HepG2 (cell line): ENCODE measurements around the gene FAM174A. TPM values are rescaled to one million over a fixed set of nuclear protein-coding genes. Genes with fewer than 3 reads are reported as not detected.
A peak's percentile ranks its signal among the peaks of the same experiment; 100 is the strongest.

Source experiments
- ATAC-seq: fragments of 200-7000 bp; cut with Tn5 transposase; 3 replicates; pipeline ENCODE4 v1.9.1; 2020; ENCODE audit warnings: mild to moderate bottlenecking, moderate library complexity
- BruUV-seq: library from RNA; stranded (reverse); fragments of 400-500 nt; replicated peaks from 2 replicates; lab custom pipeline; 2021; lab: Mats Ljungman, UMichigan
- CTCF ChIA-PET: fragments of 300-600 bp; formaldehyde crosslinking; extraction: SDS; loops from one replicate; lab custom pipeline; 2021; ENCODE audit warnings: low total read pairs, inconsistent platforms, low intra/inter-chr PET ratio; lab: Yijun Ruan, JAX
- POLR2A ChIA-PET: fragments of 350-600 bp; sonication (Branson Sonifier 250); formaldehyde crosslinking; loops from one replicate; lab custom pipeline; 2020; ENCODE audit warnings: antibody characterized with exemption, inconsistent platforms; lab: Yijun Ruan, JAX
- DNase-seq: peaks from one replicate; pipeline ENCODE4 v3.0.0-alpha.2; 2015; ENCODE audit warnings: low spot score
- FAIRE-seq: peaks from 3 replicates; lab custom pipeline; 2011; peaks lifted over from hg19 to GRCh38; lab: Jason Lieb, UNC
- H2AFZ ChIP-seq: one replicate; pipeline ENCODE4 v1.6.1; 2011; ENCODE audit warnings: low read length, inconsistent platforms
- H3K27ac ChIP-seq: fragments of 300-600 bp; 3 replicates; pipeline ENCODE4 v1.8.0; 2011; ENCODE audit warnings: mixed run types, mild to moderate bottlenecking, mixed read lengths, low read length, inconsistent platforms; ENCODE audit not compliant: insufficient read depth; ENCODE audit errors: extremely low read length
- H3K27me3 ChIP-seq, 2 experiments: fragments of 200-600 bp in 1 of 2; 2 replicates in 1 of 2; 3 replicates in 1 of 2; pipeline versions ENCODE4 v1.6.0 to v1.8.0; 2011; ENCODE audit warnings: low read length in 2 of 2, mild to moderate bottlenecking in 2 of 2, moderate library complexity in 2 of 2, inconsistent platforms in 1 of 2; ENCODE audit not compliant: insufficient read depth in 2 of 2, control insufficient read depth in 1 of 2
- H3K36me3 ChIP-seq, 2 experiments: fragments of 200-600 bp in 1 of 2; replicated peaks in 1 of 2; 2 replicates in 1 of 2; 3 replicates in 1 of 2; pipeline versions ENCODE4 v1.5.1 to v1.8.0; 2011; ENCODE audit warnings: low read length in 2 of 2, inconsistent platforms in 1 of 2; ENCODE audit not compliant: insufficient read depth in 2 of 2, control insufficient read depth in 1 of 2
- H3K4me1 ChIP-seq: 2 replicates; pipeline ENCODE4 v1.5.1; 2012; ENCODE audit warnings: low read length, inconsistent platforms; ENCODE audit not compliant: insufficient read depth
- H3K4me2 ChIP-seq: 2 replicates; pipeline ENCODE4 v1.6.0; 2011; ENCODE audit warnings: low read depth, low read length, inconsistent platforms
- H3K4me3 ChIP-seq, 3 experiments: fragments of 200-600 bp in 1 of 3; sonication (generic), shearing (Covaris generic) in 1 of 3; replicated peaks in 1 of 3; 2 replicates each; pipeline ENCODE4 v1.5.1; 2011 to 2016; ENCODE audit warnings: low read length in 3 of 3, inconsistent platforms in 2 of 3, low read depth in 2 of 3, mild to moderate bottlenecking in 2 of 3, control low read depth in 1 of 3, mixed read lengths in 1 of 3; ENCODE audit not compliant: insufficient read depth in 1 of 3
- H3K79me2 ChIP-seq: one replicate; pipeline ENCODE4 v1.6.1; 2011; ENCODE audit warnings: low read length, inconsistent platforms; ENCODE audit not compliant: insufficient read depth
- H3K9ac ChIP-seq: 2 replicates; pipeline ENCODE4 v1.6.0; 2011; ENCODE audit warnings: mild to moderate bottlenecking, low read depth, low read length, inconsistent platforms; ENCODE audit not compliant: insufficient read depth
- H3K9me3 ChIP-seq: 2 replicates; pipeline ENCODE4 v1.5.1; 2012; ENCODE audit warnings: mild to moderate bottlenecking, low read length
- H4K20me1 ChIP-seq: 2 replicates; pipeline ENCODE4 v1.6.0; 2011; ENCODE audit warnings: inconsistent platforms, mild to moderate bottlenecking, low read length, moderate library complexity; ENCODE audit not compliant: insufficient read depth
- CTCF ChIP-seq: sonication (generic); formaldehyde crosslinking; IDR thresholded peaks from 2 replicates; pipeline ENCODE4 v1.5.0; 2020; ENCODE audit warnings: mild to moderate bottlenecking, missing genetic modification reagents, moderate library complexity
- HMGXB3 ChIP-seq: sonication (generic); formaldehyde crosslinking; IDR thresholded peaks from 2 replicates; pipeline ENCODE4 v1.4.0; 2020; ENCODE audit warnings: missing genetic modification reagents, borderline replicate concordance
- HNF4A ChIP-seq: sonication (generic); formaldehyde crosslinking; IDR thresholded peaks from 2 replicates; pipeline ENCODE4 v1.4.0; 2020; ENCODE audit warnings: missing genetic modification reagents
- MAFF ChIP-seq: IDR thresholded peaks from 2 replicates; pipeline ENCODE4 v1.6.1; 2011; ENCODE audit warnings: low read depth, low read length, improper control_type of control experiment
- RERE ChIP-seq: IDR thresholded peaks from 2 replicates; pipeline ENCODE4 v1.6.1; 2016; ENCODE audit warnings: low read depth, missing genetic modification reagents, missing compliant biosample characterization
- STAG1 ChIP-seq: sonication (generic); formaldehyde crosslinking; IDR thresholded peaks from 2 replicates; pipeline ENCODE4 v1.4.0; 2020; ENCODE audit warnings: missing genetic modification reagents
- ZNF124 ChIP-seq: sonication (generic); formaldehyde crosslinking; IDR thresholded peaks from 2 replicates; pipeline ENCODE4 v1.4.0; 2020; ENCODE audit warnings: missing genetic modification reagents
- ZNF546 ChIP-seq: sonication (generic); formaldehyde crosslinking; conservative IDR thresholded peaks from 2 replicates; pipeline ENCODE4 v1.8.1; 2023; ENCODE audit warnings: mild to moderate bottlenecking, missing genetic modification reagents
- ZNF660 ChIP-seq: sonication (generic); formaldehyde crosslinking; IDR thresholded peaks from 2 replicates; pipeline ENCODE4 v1.5.1; 2020; ENCODE audit warnings: mild to moderate bottlenecking, low read depth, missing genetic modification reagents, borderline replicate concordance
- WGBS: methylation state at CpG from one replicate; pipeline ENCODE4 v1.1.6; 2017; ENCODE audit warnings: low lambda C conversion rate; 5-methylcytosine and 5-hydroxymethylcytosine counted together
- in situ Hi-C: cut with HindIII; loops from 2 replicates; pipeline ENCODE4 v1.10.0; 2017; ENCODE audit warnings: low pct_unique_long_range_greater_than_20kb; ENCODE audit not compliant: extremely low pct_ligation_motif_present
- intact Hi-C: fragments of 100-400 bp; cut with micrococcal nuclease; formaldehyde crosslinking; loops from one replicate; pipeline ENCODE4 v1.10.0; 2022; ENCODE audit not compliant: unreplicated experiment
- polyA plus RNA-seq, 8 experiments: library from polyadenylated mRNA; depleted of rRNA in 3 of 8; stranded (reverse) in 7 of 8; unstranded in 1 of 8; fragments of >200 nt; fragmentation: Illumina TruSeq in 4 of 8; extraction: Trizol in 4 of 8; gene quantifications; 2 replicates each; pipeline versions ENCODE4 v1.2.1 to v1.2.3, GENCODE V29; 2011 to 2016; ENCODE audit warnings: low read depth in 4 of 8, missing spikeins in 1 of 8, mixed read lengths in 1 of 8; ENCODE audit not compliant: insufficient read depth in 1 of 8
- total RNA-seq, 5 experiments: library from RNA; depleted of rRNA; stranded (reverse); fragments of >200 nt; fragmentation: Illumina TruSeq; extraction: Trizol; gene quantifications; 2 replicates each; pipeline ENCODE4 v1.2.3, GENCODE V29; 2016; ENCODE audit warnings: low read depth in 1 of 5

Gene FAM174A
- total and polyA plus RNA-seq, 2 of the 13 experiments (the other 11 are each of a cell fraction or from before 2014, with no cell fraction given): 6.8 to 7.8 TPM

GRCh38 chr5:100616981-100617380, 81.8 kb downstream of the FAM174A start (continued):
- no peak for TF ChIP-seq HMGXB3 (CRISPR knock-in tag)
- no peak for TF ChIP-seq ZNF546 (CRISPR knock-in tag)
- no peak for TF ChIP-seq MAFF
- no peak for TF ChIP-seq HNF4A (CRISPR knock-in tag)
- no peak for TF ChIP-seq STAG1

- CTCF ChIA-PET: no interaction called here
- Histone ChIP-seq H3K4me3 (no peak overlapping the region), H2AFZ (no peak overlapping the region)
- no peak for TF ChIP-seq ZNF660 (CRISPR knock-in tag)
- TF ChIP-seq STAG1: peak; percentile 26; the same call in 1 of the 2 replicates
- TF ChIP-seq CTCF (CRISPR knock-in tag): peak; percentile 20; the same call in 1 of the 2 replicates
- TF ChIP-seq RERE (CRISPR knock-in tag): no peak
- no peak for TF ChIP-seq ZNF124 (CRISPR knock-in tag)
- TF ChIP-seq, all 625 proteins: peak for 2
- WGBS: 0% methylated on average over 2 of the region's 2 CpGs
- DNase-seq: no peak
- no peaks in the 10 kb centered on the region for H3K27me3 ChIP-seq
- H3K36me3 ChIP-seq: no peaks in the 10 kb centered on the region
- FAIRE-seq: no peak
- no TSS peak for BruUV-seq
- POLR2A ChIA-PET: no interaction called here
- intact Hi-C loops (loop anchor here (10.0 kb wide), 1 partner anchor 761 kb away; no protein-coding TSS in a partner anchor), in situ Hi-C loops (no loop called here)
- no peak overlapping the region for H3K9ac ChIP-seq
- no peaks in the 10 kb centered on the region for H3K4me1 ChIP-seq
- H3K4me2 ChIP-seq: no peak overlapping the region
- no peak overlapping the region for H3K27ac ChIP-seq
- no peaks in the 10 kb centered on the region for H3K79me2 ChIP-seq
- ATAC-seq: peak; percentile 36; the same call in 1 of the 3 replicates
- no peaks in the 10 kb centered on the region for H3K9me3 ChIP-seq
- no peaks in the 10 kb centered on the region for H4K20me1 ChIP-seq
Observed at GRCh38 chr5:100623719-100624118, 88.5 kb downstream of the FAM174A start.
